Prostate gland (tissue), 2 donors: ENCODE results near the gene ALK. TPM values are rescaled to one million over a fixed set of nuclear protein-coding genes. Genes with fewer than 3 reads are reported as not detected.

Experiments used
- DNase-seq: peaks from one replicate; pipeline ENCODE4 v3.0.0-alpha.2; 2019; ENCODE audit warnings: low spot score
- H3K27ac ChIP-seq, 2 donors: fragments of 200-600 bp; sonication (generic); 2 replicates each; pipeline ENCODE4 v1.5.1; 2017 to 2019
- H3K27me3 ChIP-seq: fragments of 200-600 bp; sonication (generic); replicated peaks from 2 replicates; pipeline ENCODE4 v1.5.1; 2019; ENCODE audit not compliant: insufficient read depth
- H3K36me3 ChIP-seq, 2 donors: fragments of 200-600 bp; sonication (generic); 1 replicate in 1 of 2; 2 replicates in 1 of 2; pipeline versions ENCODE4 v1.5.1 to v1.8.1; 2017 to 2019
- H3K4me1 ChIP-seq: fragments of 200-600 bp; sonication (generic); replicated peaks from 2 replicates; pipeline ENCODE4 v1.5.1; 2019
- H3K4me3 ChIP-seq, 2 donors: fragments of 200-600 bp; sonication (generic); 2 replicates each; pipeline ENCODE4 v1.5.1; 2017 to 2019
- H3K9me3 ChIP-seq: fragments of 200-600 bp; sonication (generic); 2 replicates; pipeline ENCODE4 v1.5.1; 2017
- POLR2A ChIP-seq: fragments of 450-650 bp; IDR thresholded peaks from one replicate; pipeline ENCODE4 v1.6.1; 2016; ENCODE audit warnings: antibody characterized with exemption, mild to moderate bottlenecking
- POLR2AphosphoS5 ChIP-seq: sonication (generic); formaldehyde crosslinking; IDR thresholded peaks from one replicate; pipeline ENCODE4 v1.6.1; 2017; ENCODE audit warnings: antibody characterized with exemption
- WGBS: methylation state at CpG from one replicate; pipeline ENCODE4 v1.1.5; 2018; 5-methylcytosine and 5-hydroxymethylcytosine counted together
- intact Hi-C: fragments of 100-400 bp; cut with DNase I; formaldehyde crosslinking; loops from one replicate; pipeline ENCODE4 v1.14.2; 2022
- total RNA-seq, 2 donors: library from RNA; depleted of rRNA; stranded (reverse); fragments of >200 nt; gene quantifications; one replicate each; pipeline ENCODE4 v1.1.0, GENCODE V29; 2016
- TF ChIP-seq, protein P1 (sequence below), 4 experiments: fragments of 200-600 bp in 2 of 4; fragments of 450-650 bp in 2 of 4; sonication (generic) in 2 of 4; IDR thresholded peaks; 1 replicate in 3 of 4; 2 replicates in 1 of 4; pipeline ENCODE4 v1.5.1; 2016 to 2019; ENCODE audit warnings: antibody characterized with exemption in 4 of 4, mild to moderate bottlenecking in 2 of 4, moderate library complexity in 2 of 4

Gene ALK
- 1 to 10 TPM in 1 of 2 donors, under 1 TPM in 1; 0.14 to 1.2 TPM for total RNA-seq

DNA sequence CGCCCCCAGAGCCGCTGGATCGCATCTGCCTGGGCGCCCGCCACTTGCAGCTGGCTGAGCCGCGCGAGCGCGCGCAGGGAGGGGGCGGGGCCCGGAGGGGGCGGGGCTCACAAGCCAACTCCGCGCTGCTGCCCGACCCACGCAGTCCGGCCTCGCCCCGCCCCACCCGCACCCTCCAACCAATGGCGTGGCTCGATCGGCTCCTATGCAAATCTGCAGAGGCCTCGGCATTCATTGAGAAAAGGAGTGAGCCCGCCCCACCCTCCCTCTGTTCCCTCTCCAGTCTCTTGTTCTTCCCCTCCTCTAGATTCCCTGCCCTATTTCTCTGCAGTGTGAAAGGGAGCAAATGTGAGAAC lies at the start of gene ALK:
TSS of gene ALK (minus strand) at position 27 of the 356 bp plus-strand sequence. CDS start 927 bp downstream, outside the sequence.
- Histone ChIP-seq H3K27ac (no peak within 1 kb of the TSS), H3K4me3 (peak within 1 kb of the TSS; percentile 20 to 32), H3K4me1 (peaks cover 18% of the 10 kb centered on the region), H3K36me3 (no peaks in the 10 kb centered on the region), H3K9me3 (no peaks in the 10 kb centered on the region), H3K27me3 (peaks cover 4% of the 10 kb centered on the region)
- TF ChIP-seq POLR2AphosphoS5 = no peak
- TF ChIP-seq, protein P1, sequence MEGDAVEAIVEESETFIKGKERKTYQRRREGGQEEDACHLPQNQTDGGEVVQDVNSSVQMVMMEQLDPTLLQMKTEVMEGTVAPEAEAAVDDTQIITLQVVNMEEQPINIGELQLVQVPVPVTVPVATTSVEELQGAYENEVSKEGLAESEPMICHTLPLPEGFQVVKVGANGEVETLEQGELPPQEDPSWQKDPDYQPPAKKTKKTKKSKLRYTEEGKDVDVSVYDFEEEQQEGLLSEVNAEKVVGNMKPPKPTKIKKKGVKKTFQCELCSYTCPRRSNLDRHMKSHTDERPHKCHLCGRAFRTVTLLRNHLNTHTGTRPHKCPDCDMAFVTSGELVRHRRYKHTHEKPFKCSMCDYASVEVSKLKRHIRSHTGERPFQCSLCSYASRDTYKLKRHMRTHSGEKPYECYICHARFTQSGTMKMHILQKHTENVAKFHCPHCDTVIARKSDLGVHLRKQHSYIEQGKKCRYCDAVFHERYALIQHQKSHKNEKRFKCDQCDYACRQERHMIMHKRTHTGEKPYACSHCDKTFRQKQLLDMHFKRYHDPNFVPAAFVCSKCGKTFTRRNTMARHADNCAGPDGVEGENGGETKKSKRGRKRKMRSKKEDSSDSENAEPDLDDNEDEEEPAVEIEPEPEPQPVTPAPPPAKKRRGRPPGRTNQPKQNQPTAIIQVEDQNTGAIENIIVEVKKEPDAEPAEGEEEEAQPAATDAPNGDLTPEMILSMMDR (IDR thresholded peaks at IDR 0.05) = no peak
- no peak for TF ChIP-seq POLR2A
- peak; percentile 84 for DNase-seq
- 3% methylated on average over 23 of the region's 27 CpGs for WGBS
- intact Hi-C loops = loop anchor here (5.0 kb wide), 1 partner anchor 106 kb away; no protein-coding TSS in a partner anchor

DNA sequence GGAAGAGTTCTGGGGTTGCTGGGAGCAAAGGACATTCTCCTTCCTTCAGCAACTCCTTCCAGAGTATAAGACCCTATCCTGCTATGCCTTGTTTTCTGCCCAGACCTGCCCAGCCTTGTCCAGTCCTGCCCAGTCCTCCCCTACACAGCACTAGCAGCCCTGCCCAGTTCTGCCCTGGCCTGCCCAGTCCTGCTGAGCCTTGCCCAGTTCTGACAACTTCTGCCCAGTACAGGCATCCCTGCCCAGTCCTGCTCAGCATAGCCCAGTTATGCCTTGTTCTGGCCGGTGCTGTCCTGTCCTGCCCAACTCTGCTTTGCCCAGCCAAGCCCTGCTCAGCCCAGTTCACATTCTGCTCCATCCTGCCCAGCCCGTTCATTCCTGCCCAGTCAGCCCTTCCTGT lies 44.9 kb upstream of the ALK start:
- no peaks in the 10 kb centered on the region for H3K9me3 ChIP-seq
- DNase-seq = no peak
- no peak for TF ChIP-seq POLR2A
- TF ChIP-seq, protein P1 (IDR thresholded peaks at IDR 0.05) = no peak
- no peak for TF ChIP-seq POLR2AphosphoS5
- intact Hi-C loops = no loop called here
- no peaks in the 10 kb centered on the region for H3K27me3 ChIP-seq
- 58% methylated on average over 2 of the region's 2 CpGs for WGBS
- H3K4me3 ChIP-seq = no peak overlapping the region
- H3K27ac ChIP-seq = no peak overlapping the region
- H3K4me1 ChIP-seq = no peaks in the 10 kb centered on the region
- no peaks in the 10 kb centered on the region for H3K36me3 ChIP-seq

DNA sequence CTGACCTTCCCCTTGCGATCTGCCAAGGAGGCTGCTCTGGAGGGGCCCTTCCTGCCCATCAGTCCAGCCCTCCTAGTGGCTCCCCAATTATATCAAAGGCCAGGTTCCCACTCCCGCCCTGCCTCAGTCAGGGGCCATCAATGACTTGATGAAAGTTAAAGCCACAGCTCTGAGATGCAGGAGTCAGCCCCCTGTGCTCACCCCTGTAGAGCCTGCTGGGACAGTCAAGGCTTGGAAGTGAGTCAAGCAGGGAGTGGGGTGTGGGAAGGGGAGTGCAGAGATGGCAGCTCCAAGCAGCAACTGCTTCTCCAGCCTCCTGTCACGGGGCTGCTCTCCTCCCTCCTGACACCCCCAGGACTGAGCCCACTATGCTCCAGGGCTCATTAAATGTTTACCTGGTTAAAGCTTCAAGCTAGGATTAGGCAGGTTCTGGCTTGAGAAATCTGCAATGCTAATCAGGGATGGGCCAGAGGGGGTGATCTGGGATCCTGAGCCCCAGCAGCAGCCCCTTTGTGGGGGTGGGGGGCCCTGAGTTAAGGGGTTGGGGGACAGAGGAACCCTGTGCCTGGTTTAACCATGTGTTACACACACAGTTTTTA lies 42.7 kb upstream of the ALK start:
- H3K4me3 ChIP-seq = no peak overlapping the region
- no peak overlapping the region for H3K27ac ChIP-seq
- intact Hi-C loops = no loop called here
- WGBS = 53% methylated on average over 3 of the region's 3 CpGs
- no peaks in the 10 kb centered on the region for H3K9me3 ChIP-seq
- H3K4me1 ChIP-seq = no peaks in the 10 kb centered on the region
- DNase-seq = no peak
- H3K27me3 ChIP-seq = no peaks in the 10 kb centered on the region
- TF ChIP-seq, protein P1 (IDR thresholded peaks at IDR 0.05) = no peak
- TF ChIP-seq POLR2A = no peak
- no peak for TF ChIP-seq POLR2AphosphoS5
- H3K36me3 ChIP-seq = no peaks in the 10 kb centered on the region

DNA sequence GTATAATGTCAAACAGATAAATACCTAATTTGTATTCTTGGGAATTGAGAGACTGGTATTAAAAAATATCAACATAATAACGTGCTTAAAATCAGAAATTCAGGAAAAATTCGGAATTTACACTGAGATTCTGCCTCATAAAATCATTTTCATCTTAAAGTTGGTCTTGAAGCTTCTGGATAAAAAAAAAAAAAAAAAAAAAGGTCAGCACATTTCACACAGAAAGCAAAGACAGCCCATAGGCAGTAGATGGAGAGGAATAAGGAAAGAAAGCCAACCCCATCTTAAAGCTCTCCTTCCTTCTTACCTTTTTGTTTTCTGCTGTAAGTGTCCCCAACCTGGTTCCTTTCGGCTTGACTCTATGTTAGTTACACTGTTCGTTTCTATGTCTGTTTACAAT lies 41.5 kb upstream of the ALK start:
- TF ChIP-seq POLR2AphosphoS5 = no peak
- no peak for TF ChIP-seq POLR2A
- TF ChIP-seq, protein P1 (IDR thresholded peaks at IDR 0.05) = no peak

DNA sequence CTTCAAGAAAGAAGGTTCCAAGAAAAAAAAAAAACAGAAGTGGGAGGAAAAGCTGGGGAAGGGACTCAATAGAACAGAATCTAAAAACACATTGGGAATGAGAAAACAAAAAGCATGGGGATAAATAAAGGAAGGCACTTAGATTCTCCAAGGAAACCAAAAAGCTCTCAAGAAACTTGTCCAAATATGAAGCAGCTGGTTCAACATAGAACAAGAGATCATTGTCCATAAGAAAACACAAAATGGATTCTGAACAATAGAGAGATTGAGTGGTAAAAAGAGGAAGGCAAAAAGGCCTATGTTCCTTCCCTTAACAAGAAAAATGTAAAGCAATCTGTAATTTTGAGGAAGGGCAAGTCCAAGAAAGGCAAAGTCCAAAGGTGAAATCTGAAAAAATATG lies 32.9 kb upstream of the ALK start:
- Histone ChIP-seq H3K27ac (no peak overlapping the region), H3K9me3 (no peaks in the 10 kb centered on the region), H3K27me3 (no peaks in the 10 kb centered on the region), H3K4me1 (no peaks in the 10 kb centered on the region), H3K36me3 (no peaks in the 10 kb centered on the region), H3K4me3 (no peak overlapping the region)
- no peak for DNase-seq
- intact Hi-C loops = no loop called here
- no peak for TF ChIP-seq POLR2A
- TF ChIP-seq, protein P1 (IDR thresholded peaks at IDR 0.05) = no peak
- TF ChIP-seq POLR2AphosphoS5 = no peak

More for the DNA sequence above, 41.5 kb upstream of the ALK start:
- H3K36me3 ChIP-seq = no peaks in the 10 kb centered on the region
- no peaks in the 10 kb centered on the region for H3K4me1 ChIP-seq
- H3K27ac ChIP-seq = no peak overlapping the region
- no peaks in the 10 kb centered on the region for H3K27me3 ChIP-seq
- no peak overlapping the region for H3K4me3 ChIP-seq
- DNase-seq = no peak
- WGBS = 80% methylated on average over 4 of the region's 4 CpGs
- H3K9me3 ChIP-seq = no peaks in the 10 kb centered on the region
- intact Hi-C loops = no loop called here
